ENCODE measurements around the gene RFC4.

RFC4 gene

DNA sequence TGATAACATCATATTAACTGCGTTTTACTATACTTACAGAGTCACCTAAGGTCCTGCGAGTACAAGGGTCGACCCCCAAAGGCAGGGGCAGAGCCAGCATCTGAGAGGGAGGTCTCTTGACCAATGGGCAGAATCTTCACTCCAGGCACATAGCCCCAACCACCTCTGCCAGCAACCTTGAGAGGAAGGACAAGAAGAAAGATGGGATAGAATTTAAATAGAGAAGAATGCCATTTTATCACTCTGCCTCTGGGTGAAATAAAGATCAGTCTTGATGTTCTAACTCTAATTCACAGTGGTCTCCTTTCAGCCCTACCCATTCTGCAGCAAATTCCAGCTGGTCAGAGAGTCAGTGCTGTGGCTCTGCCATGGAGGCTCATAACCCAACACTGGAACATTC is 62.6 kb downstream of the RFC4 start:
- H3K4me3 ChIP-seq (ENCODE audit: low read depth, low read length): no peak overlapping the region
- TF ChIP-seq, protein P1, sequence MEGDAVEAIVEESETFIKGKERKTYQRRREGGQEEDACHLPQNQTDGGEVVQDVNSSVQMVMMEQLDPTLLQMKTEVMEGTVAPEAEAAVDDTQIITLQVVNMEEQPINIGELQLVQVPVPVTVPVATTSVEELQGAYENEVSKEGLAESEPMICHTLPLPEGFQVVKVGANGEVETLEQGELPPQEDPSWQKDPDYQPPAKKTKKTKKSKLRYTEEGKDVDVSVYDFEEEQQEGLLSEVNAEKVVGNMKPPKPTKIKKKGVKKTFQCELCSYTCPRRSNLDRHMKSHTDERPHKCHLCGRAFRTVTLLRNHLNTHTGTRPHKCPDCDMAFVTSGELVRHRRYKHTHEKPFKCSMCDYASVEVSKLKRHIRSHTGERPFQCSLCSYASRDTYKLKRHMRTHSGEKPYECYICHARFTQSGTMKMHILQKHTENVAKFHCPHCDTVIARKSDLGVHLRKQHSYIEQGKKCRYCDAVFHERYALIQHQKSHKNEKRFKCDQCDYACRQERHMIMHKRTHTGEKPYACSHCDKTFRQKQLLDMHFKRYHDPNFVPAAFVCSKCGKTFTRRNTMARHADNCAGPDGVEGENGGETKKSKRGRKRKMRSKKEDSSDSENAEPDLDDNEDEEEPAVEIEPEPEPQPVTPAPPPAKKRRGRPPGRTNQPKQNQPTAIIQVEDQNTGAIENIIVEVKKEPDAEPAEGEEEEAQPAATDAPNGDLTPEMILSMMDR (conservative IDR thresholded peaks at IDR 0.05; ENCODE audit: low read depth, low read length): no peak
- no peak for DNase-seq (ENCODE audit: low read depth)

DNA sequence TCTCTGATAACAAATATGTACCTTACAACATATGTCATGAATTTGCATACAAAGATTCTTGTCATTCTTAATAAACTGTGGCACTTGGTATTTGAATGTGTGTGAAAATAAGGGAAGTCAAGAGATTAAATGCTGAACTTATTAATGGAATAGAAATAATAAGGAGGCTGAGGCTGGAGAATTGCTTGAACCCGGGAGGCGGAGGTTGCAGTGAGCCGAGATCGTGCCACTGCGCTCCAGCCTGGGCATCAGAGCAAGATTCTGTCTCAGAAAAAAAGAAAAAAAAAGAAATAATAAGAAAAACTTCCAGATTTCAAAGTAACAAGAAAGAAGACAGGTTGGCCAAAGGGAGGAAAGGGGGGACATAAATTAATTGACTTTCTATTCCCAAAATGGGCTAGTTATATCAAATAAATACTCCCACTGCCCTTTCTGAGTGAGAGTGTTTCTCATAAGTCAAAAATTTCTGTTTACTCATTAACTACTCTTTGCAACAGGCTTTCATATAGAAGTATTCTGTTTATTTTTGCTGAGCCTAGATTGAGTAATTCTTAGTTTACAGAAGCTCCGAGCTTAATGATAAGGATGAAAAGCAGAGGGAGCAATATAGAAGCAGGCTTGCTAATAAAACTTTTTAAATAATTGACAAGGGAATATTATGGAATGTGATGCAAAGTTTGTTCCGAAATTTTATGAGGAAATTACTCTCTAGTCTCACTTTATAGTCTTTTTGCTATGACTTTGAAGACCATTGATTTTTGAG is 63.5 kb downstream of the RFC4 start:
- peak; percentile 17 for DNase-seq (ENCODE audit: low read depth)
- TF ChIP-seq, protein P1 (conservative IDR thresholded peaks at IDR 0.05; ENCODE audit: low read depth, low read length): no peak
- H3K4me3 ChIP-seq (ENCODE audit: low read depth, low read length): no peak overlapping the region
